Measurements from ENCODE around the gene SLC35D2.

SLC35D2 gene

DNA sequence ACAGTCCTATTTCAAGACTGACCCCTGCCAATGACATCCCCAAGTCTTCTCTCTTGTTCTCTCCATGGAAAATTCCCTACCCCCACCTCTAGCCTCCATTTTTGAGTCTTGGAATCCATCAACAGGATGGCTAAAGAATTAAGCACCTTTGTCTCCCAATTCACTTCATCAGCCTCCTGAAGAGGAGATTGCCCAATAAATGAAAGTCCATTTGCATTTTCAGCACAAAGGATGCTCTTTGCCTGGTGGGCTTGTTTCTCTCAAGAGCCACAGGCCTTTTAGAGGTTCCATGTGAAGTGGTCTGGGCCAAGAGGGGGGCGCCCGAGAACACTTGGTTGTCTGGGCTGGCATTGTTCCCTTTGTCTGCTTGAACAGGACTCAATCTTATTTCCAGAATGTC, 94.1 kb downstream of the SLC35D2 start:
- TF ChIP-seq POLR2AphosphoS5 (IDR thresholded peaks at IDR 0.05; ENCODE audit: low read depth, low read length) = no peak
- TF ChIP-seq TAF1 (IDR thresholded peaks at IDR 0.05; ENCODE audit: low read depth, low read length) = no peak
- TF ChIP-seq POU2F2 (IDR thresholded peaks at IDR 0.05; ENCODE audit: low read depth, low read length) = no peak
- TF ChIP-seq POLR2A (IDR thresholded peaks at IDR 0.05; ENCODE audit: low read depth, low read length) = no peak
- TF ChIP-seq PAX5 (IDR thresholded peaks at IDR 0.05; ENCODE audit: insufficient read depth, low read length, severe bottlenecking) = no peak
- TF ChIP-seq SPI1 (IDR thresholded peaks at IDR 0.05; ENCODE audit: low read depth, low read length) = no peak
- FAIRE-seq = no peak

DNA sequence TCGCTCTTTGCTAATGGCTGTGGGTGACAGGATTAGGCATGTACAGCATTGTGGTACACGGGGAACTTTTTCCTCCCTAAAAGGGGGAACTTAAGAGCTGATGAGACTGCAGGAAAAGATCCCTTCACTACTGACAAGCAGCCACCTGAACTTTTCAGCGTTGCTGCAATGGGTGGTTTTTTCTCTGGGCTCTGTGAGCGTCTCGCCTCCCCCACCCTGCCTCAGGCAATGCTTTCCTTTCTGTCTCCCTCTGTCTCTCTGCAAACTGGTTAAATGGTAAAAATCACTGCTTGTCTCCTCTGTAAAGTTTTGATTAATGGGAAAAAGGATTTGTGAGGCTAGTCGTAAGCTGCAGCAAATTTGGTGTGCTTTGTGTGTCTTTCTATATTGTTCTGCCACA, 101.9 kb downstream of the SLC35D2 start:
- no peak for FAIRE-seq
- TF ChIP-seq POLR2A (IDR thresholded peaks at IDR 0.05; ENCODE audit: low read depth, low read length) = no peak
- no peak for DNase-seq (ENCODE audit: insufficient read length, low spot score)

More for the DNA sequence above, 94.1 kb downstream of the SLC35D2 start:
- DNase-seq (ENCODE audit: insufficient read length, low spot score) = no peak

DNA sequence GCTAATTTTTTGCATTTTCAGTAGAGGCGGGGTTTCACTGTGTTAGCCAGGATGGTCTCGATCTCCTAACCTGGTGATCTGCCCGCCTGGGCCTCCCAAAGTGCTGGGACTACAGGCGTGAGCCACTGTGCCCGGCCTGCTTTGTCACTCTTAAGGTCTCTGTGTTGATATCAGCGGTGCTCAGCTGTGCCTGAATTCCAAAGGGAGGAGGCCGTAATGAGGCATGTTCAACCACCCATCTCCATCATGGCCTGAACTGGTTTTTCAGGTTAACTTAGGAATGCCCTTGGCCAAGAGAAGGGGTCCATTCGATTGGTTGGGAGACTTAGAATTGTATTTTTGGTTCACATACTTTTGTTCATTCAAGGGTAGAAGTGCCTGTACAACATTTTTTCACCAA, 103.6 kb downstream of the SLC35D2 start:
- DNase-seq (ENCODE audit: insufficient read length, low spot score) (no peak), FAIRE-seq (no peak)
- no peak for TF ChIP-seq POLR2AphosphoS5 (IDR thresholded peaks at IDR 0.05; ENCODE audit: low read depth, low read length)
- TF ChIP-seq PAX5 (IDR thresholded peaks at IDR 0.05; ENCODE audit: insufficient read depth, low read length, severe bottlenecking) = no peak
- no peak for TF ChIP-seq POLR2A (IDR thresholded peaks at IDR 0.05; ENCODE audit: low read depth, low read length)
- TF ChIP-seq TAF1 (IDR thresholded peaks at IDR 0.05; ENCODE audit: low read depth, low read length) = no peak
- no peak for TF ChIP-seq POU2F2 (IDR thresholded peaks at IDR 0.05; ENCODE audit: low read depth, low read length)
- no peak for TF ChIP-seq SPI1 (IDR thresholded peaks at IDR 0.05; ENCODE audit: low read depth, low read length)

DNA sequence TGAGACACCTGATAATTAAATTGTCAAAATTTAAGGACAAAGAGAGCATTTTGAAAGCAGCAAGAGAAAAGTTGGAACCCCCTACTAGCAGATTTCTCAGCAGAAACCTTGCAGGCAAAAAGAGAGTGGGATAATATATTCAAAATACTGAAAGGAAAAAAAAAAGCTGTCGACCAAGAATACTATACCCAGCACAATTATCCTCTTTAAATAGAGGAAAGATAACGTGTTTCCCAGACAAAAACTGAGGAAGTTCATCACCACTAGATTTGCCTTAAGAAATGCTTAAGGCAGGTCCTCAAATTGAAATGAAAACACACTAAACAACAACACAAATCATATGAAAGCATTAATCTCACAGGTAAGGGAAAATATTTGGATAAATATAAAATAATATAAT, 108.6 kb downstream of the SLC35D2 start:
- no peak for FAIRE-seq
- TF ChIP-seq TAF1 (IDR thresholded peaks at IDR 0.05; ENCODE audit: low read depth, low read length) = no peak
- no peak for TF ChIP-seq SPI1 (IDR thresholded peaks at IDR 0.05; ENCODE audit: low read depth, low read length)
- TF ChIP-seq POLR2AphosphoS5 (IDR thresholded peaks at IDR 0.05; ENCODE audit: low read depth, low read length) = no peak
- TF ChIP-seq POU2F2 (IDR thresholded peaks at IDR 0.05; ENCODE audit: low read depth, low read length) = no peak
- TF ChIP-seq POLR2A (IDR thresholded peaks at IDR 0.05; ENCODE audit: low read depth, low read length) = no peak
- TF ChIP-seq PAX5 (IDR thresholded peaks at IDR 0.05; ENCODE audit: insufficient read depth, low read length, severe bottlenecking) = no peak

More for the DNA sequence above, 108.6 kb downstream of the SLC35D2 start:
- DNase-seq (ENCODE audit: insufficient read length, low spot score) = no peak

Data from GM12891 (cell line).